Panc1 (cell line): Measurements from ENCODE around the gene CLDN7.

Experiments
- TCF7L2 ChIP-seq: IDR thresholded peaks from 2 replicates; pipeline ENCODE4 v1.6.1; 2011; ENCODE audit warnings: mild to moderate bottlenecking, low read depth, low read length, inconsistent platforms
- TF ChIP-seq, protein P1 (sequence below): fragments of 450-650 bp; IDR thresholded peaks from 2 replicates; pipeline ENCODE4 v1.5.1; 2017; ENCODE audit warnings: mild to moderate bottlenecking

DNA sequence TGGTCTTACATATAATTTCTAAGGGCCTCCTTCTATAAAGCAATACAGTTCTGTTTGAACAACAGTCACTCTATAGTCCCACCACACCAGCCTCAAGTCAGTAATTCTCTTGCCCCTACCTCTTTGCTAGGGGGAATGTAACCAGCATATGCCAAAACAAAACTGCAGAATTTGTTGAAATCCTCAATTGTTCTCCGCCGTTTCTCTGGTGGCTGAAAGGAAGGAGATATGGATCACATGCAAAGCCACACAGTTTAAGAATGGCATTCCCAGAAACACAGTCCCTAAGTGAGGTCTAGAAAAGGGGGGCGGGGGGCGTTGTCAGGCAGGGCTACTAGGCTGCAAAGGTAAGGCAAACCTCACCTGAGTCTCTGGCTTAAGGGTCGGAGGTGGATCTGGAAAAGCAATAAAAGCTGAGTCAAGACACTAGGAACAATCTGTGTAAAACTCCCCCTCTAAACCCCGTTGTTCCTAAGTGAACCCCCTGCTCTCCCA lies 25.0 kb downstream of the CLDN7 start:
- TF ChIP-seq TCF7L2: no peak
- TF ChIP-seq, protein P1, sequence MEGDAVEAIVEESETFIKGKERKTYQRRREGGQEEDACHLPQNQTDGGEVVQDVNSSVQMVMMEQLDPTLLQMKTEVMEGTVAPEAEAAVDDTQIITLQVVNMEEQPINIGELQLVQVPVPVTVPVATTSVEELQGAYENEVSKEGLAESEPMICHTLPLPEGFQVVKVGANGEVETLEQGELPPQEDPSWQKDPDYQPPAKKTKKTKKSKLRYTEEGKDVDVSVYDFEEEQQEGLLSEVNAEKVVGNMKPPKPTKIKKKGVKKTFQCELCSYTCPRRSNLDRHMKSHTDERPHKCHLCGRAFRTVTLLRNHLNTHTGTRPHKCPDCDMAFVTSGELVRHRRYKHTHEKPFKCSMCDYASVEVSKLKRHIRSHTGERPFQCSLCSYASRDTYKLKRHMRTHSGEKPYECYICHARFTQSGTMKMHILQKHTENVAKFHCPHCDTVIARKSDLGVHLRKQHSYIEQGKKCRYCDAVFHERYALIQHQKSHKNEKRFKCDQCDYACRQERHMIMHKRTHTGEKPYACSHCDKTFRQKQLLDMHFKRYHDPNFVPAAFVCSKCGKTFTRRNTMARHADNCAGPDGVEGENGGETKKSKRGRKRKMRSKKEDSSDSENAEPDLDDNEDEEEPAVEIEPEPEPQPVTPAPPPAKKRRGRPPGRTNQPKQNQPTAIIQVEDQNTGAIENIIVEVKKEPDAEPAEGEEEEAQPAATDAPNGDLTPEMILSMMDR: no peak
